Esophagus muscularis mucosa (tissue), 4 donors: ENCODE results near the gene GPATCH11. TPM values are rescaled to one million over a fixed set of nuclear protein-coding genes. Genes with fewer than 3 reads are reported as not detected.

ENCODE experiments used
- DNase-seq: peaks from one replicate; pipeline ENCODE4 v3.0.0-alpha.2; 2017; ENCODE audit errors: extremely low spot score
- H3K27ac ChIP-seq, 4 donors: fragments of 200-600 bp; sonication (generic); replicated peaks in 1 of 4; 1 replicate in 3 of 4; 2 replicates in 1 of 4; pipeline ENCODE4 v1.5.1; 2016 to 2019; ENCODE audit warnings: mild to moderate bottlenecking in 1 of 4
- H3K27me3 ChIP-seq, 4 donors: fragments of 200-600 bp; sonication (generic); one replicate each; pipeline versions ENCODE4 v1.5.1 to v1.6.0; 2016 to 2019
- H3K36me3 ChIP-seq, 4 donors: fragments of 200-600 bp; sonication (generic); one replicate each; pipeline ENCODE4 v1.5.1; 2016 to 2019
- H3K4me1 ChIP-seq, 4 donors: fragments of 200-600 bp; sonication (generic); one replicate each; pipeline ENCODE4 v1.5.1; 2016 to 2019
- H3K4me3 ChIP-seq, 4 donors: fragments of 200-600 bp; sonication (generic); 1 replicate in 2 of 4; 2 replicates in 2 of 4; pipeline ENCODE4 v1.5.1; 2016 to 2019; ENCODE audit warnings: mild to moderate bottlenecking in 4 of 4, moderate library complexity in 1 of 4
- H3K9me3 ChIP-seq, 4 donors: fragments of 200-600 bp; sonication (generic); 1 replicate in 3 of 4; 2 replicates in 1 of 4; pipeline ENCODE4 v1.5.1; 2016 to 2019
- EP300 ChIP-seq: sonication (generic); formaldehyde crosslinking; IDR thresholded peaks from one replicate; pipeline ENCODE4 v1.6.1; 2017; ENCODE audit warnings: antibody characterized with exemption
- POLR2A ChIP-seq: fragments of 450-650 bp; IDR thresholded peaks from one replicate; pipeline ENCODE4 v1.6.1; 2017; ENCODE audit warnings: antibody characterized with exemption, moderate library complexity, mild to moderate bottlenecking, low read depth
- POLR2AphosphoS5 ChIP-seq, 2 donors: sonication (generic); formaldehyde crosslinking; IDR thresholded peaks; one replicate each; pipeline ENCODE4 v1.6.1; 2017; ENCODE audit warnings: antibody characterized with exemption in 2 of 2
- WGBS: methylation state at CpG from one replicate; pipeline ENCODE4 v1.1.5; 2018; 5-methylcytosine and 5-hydroxymethylcytosine counted together
- intact Hi-C: fragments of 100-400 bp; cut with DNase I; formaldehyde crosslinking; loops from one replicate; pipeline ENCODE4 v1.15.1; 2023
- total RNA-seq, 4 donors: library from RNA; depleted of rRNA; stranded (reverse); fragments of >200 nt; gene quantifications; one replicate each; pipeline versions ENCODE4 v1.1.0 to v1.2.1, GENCODE V29; 2016
- TF ChIP-seq, protein P1 (sequence below), 3 experiments: fragments of 200-600 bp in 2 of 3; fragments of 450-650 bp in 1 of 3; sonication (generic) in 2 of 3; IDR thresholded peaks; one replicate each; pipeline ENCODE4 v1.5.1; 2017 to 2019; ENCODE audit warnings: antibody characterized with exemption in 3 of 3, mild to moderate bottlenecking in 2 of 3, moderate library complexity in 1 of 3

GPATCH11 gene
- total RNA-seq, 4 donors from 2014 or later = 5.0 to 10.8 (median 6.5) TPM

DNA sequence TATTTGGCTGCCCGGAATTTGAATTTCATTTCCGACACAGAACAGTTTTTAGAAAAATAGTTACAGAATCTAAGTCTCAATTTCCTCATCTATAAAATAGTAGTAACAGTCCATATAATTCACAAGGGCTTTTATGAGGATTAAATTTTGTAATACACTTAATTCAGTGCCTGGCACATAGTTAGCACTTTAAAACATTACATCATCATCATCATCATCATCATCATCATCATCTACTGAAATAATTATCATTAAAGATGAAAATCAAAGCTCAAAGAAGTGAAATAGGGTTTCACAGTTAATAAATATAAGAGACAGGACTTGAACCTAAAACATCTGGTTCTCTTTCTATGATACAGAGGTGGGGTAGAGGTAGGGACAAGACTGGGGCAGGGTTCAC, 13.4 kb upstream of the GPATCH11 start:
- no peak for DNase-seq
- intact Hi-C loops = no loop called here
- Histone ChIP-seq H3K4me1 (no peaks in the 10 kb centered on the region), H3K9me3 (no peaks in the 10 kb centered on the region), H3K27me3 (no peaks in the 10 kb centered on the region), H3K36me3 (peaks cover 26 to 88% (median 52%) of the 10 kb centered on the region in 4 donors), H3K4me3 (no peak overlapping the region), H3K27ac (no peak overlapping the region)
- no peak for TF ChIP-seq POLR2AphosphoS5 (IDR thresholded peaks at IDR 0.05)
- TF ChIP-seq EP300 = no peak
- no peak for TF ChIP-seq POLR2A
- TF ChIP-seq, protein P1, sequence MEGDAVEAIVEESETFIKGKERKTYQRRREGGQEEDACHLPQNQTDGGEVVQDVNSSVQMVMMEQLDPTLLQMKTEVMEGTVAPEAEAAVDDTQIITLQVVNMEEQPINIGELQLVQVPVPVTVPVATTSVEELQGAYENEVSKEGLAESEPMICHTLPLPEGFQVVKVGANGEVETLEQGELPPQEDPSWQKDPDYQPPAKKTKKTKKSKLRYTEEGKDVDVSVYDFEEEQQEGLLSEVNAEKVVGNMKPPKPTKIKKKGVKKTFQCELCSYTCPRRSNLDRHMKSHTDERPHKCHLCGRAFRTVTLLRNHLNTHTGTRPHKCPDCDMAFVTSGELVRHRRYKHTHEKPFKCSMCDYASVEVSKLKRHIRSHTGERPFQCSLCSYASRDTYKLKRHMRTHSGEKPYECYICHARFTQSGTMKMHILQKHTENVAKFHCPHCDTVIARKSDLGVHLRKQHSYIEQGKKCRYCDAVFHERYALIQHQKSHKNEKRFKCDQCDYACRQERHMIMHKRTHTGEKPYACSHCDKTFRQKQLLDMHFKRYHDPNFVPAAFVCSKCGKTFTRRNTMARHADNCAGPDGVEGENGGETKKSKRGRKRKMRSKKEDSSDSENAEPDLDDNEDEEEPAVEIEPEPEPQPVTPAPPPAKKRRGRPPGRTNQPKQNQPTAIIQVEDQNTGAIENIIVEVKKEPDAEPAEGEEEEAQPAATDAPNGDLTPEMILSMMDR (IDR thresholded peaks at IDR 0.05) = no peak
- 97% methylated on average over 2 of the region's 2 CpGs for WGBS

DNA sequence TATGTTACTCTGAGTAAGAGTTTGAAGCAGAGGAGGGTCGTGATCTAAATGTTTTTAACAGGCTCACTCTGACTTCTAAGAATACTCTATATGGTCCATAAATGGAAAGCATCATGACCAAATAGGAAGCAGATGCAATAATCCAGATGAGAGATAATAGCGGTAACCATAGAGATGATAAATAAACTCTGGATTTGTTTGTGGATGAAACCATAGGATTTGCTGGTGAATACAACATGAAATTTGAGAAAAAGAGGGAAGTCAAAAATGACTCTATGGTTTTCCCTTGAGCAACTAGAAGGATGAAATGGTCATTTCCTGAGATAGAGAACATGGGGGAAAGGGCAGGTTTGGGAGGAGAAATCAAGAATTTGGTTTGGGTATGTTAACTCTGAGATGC, 4.1 kb upstream of the GPATCH11 start:
- Histone ChIP-seq H3K27me3 (no peaks in the 10 kb centered on the region), H3K36me3 (peaks cover 14 to 64% (median 32%) of the 10 kb centered on the region in 4 donors), H3K27ac (no peak overlapping the region), H3K4me1 (peaks cover 30 to 41% (median 35%) of the 10 kb centered on the region in 4 donors), H3K9me3 (no peaks in the 10 kb centered on the region), H3K4me3 (no peak overlapping the region)
- DNase-seq = no peak
- 71% methylated on average over 2 of the region's 2 CpGs for WGBS
- intact Hi-C loops = no loop called here
- TF ChIP-seq EP300 = no peak
- TF ChIP-seq, protein P1 (IDR thresholded peaks at IDR 0.05) = no peak
- TF ChIP-seq POLR2A = no peak
- no peak for TF ChIP-seq POLR2AphosphoS5 (IDR thresholded peaks at IDR 0.05)

DNA sequence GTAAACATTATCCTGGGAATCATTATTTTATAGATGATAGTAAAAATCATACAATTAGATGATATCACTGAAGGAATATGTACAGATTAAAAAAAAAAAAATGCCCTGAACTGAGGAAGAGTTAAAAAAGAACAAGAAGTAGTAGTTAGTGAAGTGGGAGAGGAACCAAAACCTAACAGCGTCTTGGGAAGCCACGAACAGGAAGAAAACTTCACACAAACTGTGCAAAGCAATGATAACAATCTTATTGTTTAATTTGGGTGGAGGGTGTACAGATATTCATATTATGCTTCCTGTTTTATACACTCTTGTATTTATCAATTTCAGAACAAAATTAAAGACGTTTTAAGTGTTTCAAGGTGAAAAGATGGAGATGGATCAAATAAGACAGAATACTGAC, 3.6 kb upstream of the GPATCH11 start:
- Histone ChIP-seq H3K4me1 (peaks cover 32 to 45% (median 39%) of the 10 kb centered on the region in 4 donors), H3K27ac (no peak overlapping the region), H3K4me3 (no peak overlapping the region), H3K36me3 (peaks cover 14 to 60% (median 28%) of the 10 kb centered on the region in 4 donors), H3K27me3 (no peaks in the 10 kb centered on the region), H3K9me3 (no peaks in the 10 kb centered on the region)
- no peak for TF ChIP-seq POLR2A
- TF ChIP-seq, protein P1 (IDR thresholded peaks at IDR 0.05) = no peak
- 58% methylated on average over 3 of the region's 3 CpGs for WGBS
- intact Hi-C loops = no loop called here
- no peak for DNase-seq

DNA sequence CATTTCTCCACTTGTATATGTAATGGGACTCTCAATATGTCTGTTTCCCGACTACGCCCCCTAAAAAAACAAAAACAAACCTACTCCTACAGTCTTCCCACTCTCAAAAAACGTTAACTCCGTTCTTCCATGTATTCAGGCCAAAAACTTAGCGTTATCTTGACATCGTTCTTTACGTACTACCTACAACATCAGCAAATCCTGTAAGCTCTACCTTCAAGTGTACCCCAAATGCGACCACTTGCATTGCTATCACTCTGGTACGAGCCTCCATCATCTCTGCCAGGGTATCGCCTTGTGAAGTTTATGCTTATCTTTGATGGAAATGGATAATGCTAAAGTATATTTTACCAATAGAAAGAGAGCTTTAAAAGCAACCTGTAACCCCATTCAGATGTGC, 479 bp downstream of the GPATCH11 start:
- TF ChIP-seq, protein P1 (IDR thresholded peaks at IDR 0.05) = no peak
- TF ChIP-seq POLR2AphosphoS5 (IDR thresholded peaks at IDR 0.05) (no peak), EP300 (no peak)
- Histone ChIP-seq H3K36me3 (peaks cover 0 to 40% (median 17%) of the 10 kb centered on the region in 4 donors), H3K27ac (peak overlapping the region; percentile 78 to 83 (median 80)), H3K4me1 (peaks cover 32 to 44% (median 39%) of the 10 kb centered on the region in 4 donors), H3K27me3 (no peaks in the 10 kb centered on the region), H3K4me3 (peak overlapping the region; percentile 72 to 90 (median 74)), H3K9me3 (no peaks in the 10 kb centered on the region)
- WGBS = 4% methylated on average over 10 of the region's 10 CpGs
- no peak for DNase-seq
- intact Hi-C loops = no loop called here

DNA sequence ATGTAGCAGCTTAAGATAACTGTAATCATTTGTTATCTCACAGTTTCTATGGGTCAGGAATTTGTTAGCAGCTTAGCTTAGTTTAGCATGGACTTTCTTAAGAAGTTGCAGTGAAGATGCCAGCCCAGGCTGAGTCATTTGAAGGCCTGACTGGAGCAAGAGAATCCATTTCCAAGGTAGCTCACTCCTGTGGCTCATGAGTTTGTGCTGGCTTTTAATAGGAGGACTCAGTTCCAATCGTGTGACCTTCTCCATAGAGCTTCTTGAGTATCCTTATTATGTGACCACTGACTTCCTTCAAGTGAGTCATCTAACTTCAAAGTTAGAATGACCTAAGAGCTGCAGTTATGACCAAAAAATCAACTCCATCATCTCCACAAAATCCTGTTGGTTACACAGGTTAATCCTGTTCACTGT, 1.4 kb downstream of the GPATCH11 start:
- Histone ChIP-seq H3K27ac (no peak overlapping the region), H3K4me3 (no peak overlapping the region), H3K9me3 (no peaks in the 10 kb centered on the region), H3K4me1 (peaks cover 24 to 35% (median 35%) of the 10 kb centered on the region in 4 donors), H3K36me3 (peaks cover 9 to 40% (median 22%) of the 10 kb centered on the region in 4 donors), H3K27me3 (no peaks in the 10 kb centered on the region)
- TF ChIP-seq, protein P1 (IDR thresholded peaks at IDR 0.05) = no peak
- TF ChIP-seq POLR2A (no peak), EP300 (no peak), POLR2AphosphoS5 (IDR thresholded peaks at IDR 0.05) (no peak)
- DNase-seq = no peak
- intact Hi-C loops = no loop called here
- 56% methylated on average over 1 of the region's 1 CpG for WGBS
